Trophoblast cell (in vitro differentiated cells and primary cell): ENCODE data around the gene PTPRT.

Experiments used
- DNase-seq, 2 donors: peaks; one replicate each; pipeline ENCODE4 v3.0.0-alpha.2; 2016
- H2AFZ ChIP-seq: 2 replicates; pipeline ENCODE4 v1.6.1; 2013; ENCODE audit warnings: low read length, moderate library complexity, mild to moderate bottlenecking; ENCODE audit not compliant: insufficient read depth, poor library complexity
- H2AK5ac ChIP-seq: 2 replicates; pipeline ENCODE4 v1.6.1; 2013; ENCODE audit warnings: mild to moderate bottlenecking, low read length
- H2BK120ac ChIP-seq: 2 replicates; pipeline ENCODE4 v1.6.1; 2013; ENCODE audit warnings: low read length, mild to moderate bottlenecking, moderate library complexity; ENCODE audit not compliant: insufficient read depth, poor library complexity
- H2BK12ac ChIP-seq: 2 replicates; pipeline ENCODE4 v1.6.1; 2013; ENCODE audit warnings: mild to moderate bottlenecking, low read length, moderate library complexity
- H2BK5ac ChIP-seq: 2 replicates; pipeline ENCODE4 v1.6.1; 2013; ENCODE audit warnings: low read length, low read depth, moderate library complexity, mild to moderate bottlenecking; ENCODE audit not compliant: poor library complexity
- H3K14ac ChIP-seq: 2 replicates; pipeline ENCODE4 v1.6.1; 2013; ENCODE audit warnings: mild to moderate bottlenecking, low read length
- H3K18ac ChIP-seq: 2 replicates; pipeline ENCODE4 v1.6.1; 2013; ENCODE audit warnings: mild to moderate bottlenecking, low read length
- H3K23ac ChIP-seq: 2 replicates; pipeline ENCODE4 v1.6.1; 2013; ENCODE audit warnings: low read length
- H3K27ac ChIP-seq: 2 replicates; pipeline ENCODE4 v1.5.1; 2013; ENCODE audit warnings: low read depth, mild to moderate bottlenecking, inconsistent platforms, low read length, moderate library complexity
- H3K27me3 ChIP-seq: 2 replicates; pipeline ENCODE4 v1.6.1; 2013; ENCODE audit warnings: inconsistent platforms, mild to moderate bottlenecking, low read length, moderate library complexity; ENCODE audit not compliant: insufficient read depth
- H3K36me3 ChIP-seq, 2 experiments: 1 replicate in 1 of 2; 2 replicates in 1 of 2; pipeline ENCODE4 v1.6.1; 2013; ENCODE audit warnings: low read length in 2 of 2, mild to moderate bottlenecking in 2 of 2, moderate library complexity in 1 of 2; ENCODE audit not compliant: insufficient read depth in 2 of 2, control insufficient read depth in 1 of 2
- H3K4ac ChIP-seq: 2 replicates; pipeline ENCODE4 v1.6.1; 2013; ENCODE audit warnings: low read depth, mild to moderate bottlenecking, low read length, moderate library complexity
- H3K4me1 ChIP-seq, 2 experiments: 1 replicate in 1 of 2; 2 replicates in 1 of 2; pipeline ENCODE4 v1.6.1; 2013; ENCODE audit warnings: low read length in 2 of 2, mild to moderate bottlenecking in 2 of 2, moderate library complexity in 1 of 2; ENCODE audit not compliant: insufficient read depth in 2 of 2, control insufficient read depth in 1 of 2
- H3K4me2 ChIP-seq: 2 replicates; pipeline ENCODE4 v1.6.1; 2013; ENCODE audit warnings: inconsistent platforms, mild to moderate bottlenecking, low read length, moderate library complexity
- H3K4me3 ChIP-seq: 2 replicates; pipeline ENCODE4 v1.5.1; 2013; ENCODE audit warnings: mild to moderate bottlenecking, low read depth, low read length, inconsistent platforms
- H3K79me1 ChIP-seq: one replicate; pipeline ENCODE4 v1.6.1; 2013; ENCODE audit warnings: low read length
- H3K79me2 ChIP-seq: 2 replicates; pipeline ENCODE4 v1.6.1; 2013; ENCODE audit warnings: low read length, mild to moderate bottlenecking; ENCODE audit not compliant: control insufficient read depth, insufficient read depth, poor library complexity
- H3K9ac ChIP-seq: 2 replicates; pipeline ENCODE4 v1.6.1; 2013; ENCODE audit warnings: mild to moderate bottlenecking, low read length
- H3K9me3 ChIP-seq: 2 replicates; pipeline ENCODE4 v1.6.1; 2013; ENCODE audit warnings: low read depth, mild to moderate bottlenecking, control low read depth, inconsistent platforms, low read length; ENCODE audit not compliant: insufficient read depth
- H4K12ac ChIP-seq: 2 replicates; pipeline ENCODE4 v1.6.1; 2013; ENCODE audit warnings: low read depth, mild to moderate bottlenecking, low read length, moderate library complexity
- H4K8ac ChIP-seq: 2 replicates; pipeline ENCODE4 v1.6.1; 2013; ENCODE audit warnings: low read depth, mild to moderate bottlenecking, low read length, moderate library complexity
- H4K91ac ChIP-seq: one replicate; pipeline ENCODE4 v1.6.1; 2013; ENCODE audit warnings: low read depth, mild to moderate bottlenecking, low read length, moderate library complexity
- WGBS: extraction: QIAGEN DNeasy Blood & Tissue Kit; methylation state at CpG from one replicate; pipeline ENCODE4 v1.1.7; 2013; ENCODE audit warnings: missing lambda C conversion rate; ENCODE audit not compliant: insufficient read length, insufficient coverage; ENCODE audit errors: extremely low coverage; 5-methylcytosine and 5-hydroxymethylcytosine counted together

Gene PTPRT

GRCh38 chr20:42544926-42545325, 644.8 kb downstream of the PTPRT start:
- Histone ChIP-seq H2BK5ac (no peak overlapping the region), H3K27me3 (no peaks in the 10 kb centered on the region), H4K12ac (no peak overlapping the region), H2BK12ac (no peak overlapping the region), H3K4me2 (no peak overlapping the region), H3K79me2 (no peaks in the 10 kb centered on the region), H3K14ac (no peak overlapping the region), H3K23ac (no peak overlapping the region), H3K4me1 (no peaks in the 10 kb centered on the region), H4K91ac (no peak overlapping the region), H3K4ac (no peak overlapping the region), H3K9ac (no peak overlapping the region), H3K18ac (no peak overlapping the region), H3K79me1 (no peaks in the 10 kb centered on the region), H3K27ac (no peak overlapping the region), H3K9me3 (no peaks in the 10 kb centered on the region), H3K4me3 (no peak overlapping the region), H2BK120ac (no peak overlapping the region), H4K8ac (no peak overlapping the region), H2AFZ (no peak overlapping the region), H2AK5ac (no peak overlapping the region), H3K36me3 (no peaks in the 10 kb centered on the region)
- WGBS, result no CpG with 5 or more reads among the region's 5 CpGs
- DNase-seq, result no peak

- H3K4ac ChIP-seq, result no peak overlapping the region
- H3K79me1 ChIP-seq, result no peaks in the 10 kb centered on the region
- no peaks in the 10 kb centered on the region for H3K36me3 ChIP-seq
- no peak overlapping the region for H3K4me3 ChIP-seq
- H2BK5ac ChIP-seq, result no peak overlapping the region
- H3K27me3 ChIP-seq, result no peaks in the 10 kb centered on the region
- no peak overlapping the region for H2AFZ ChIP-seq
- H3K9ac ChIP-seq, result no peak overlapping the region
- H3K79me2 ChIP-seq, result no peaks in the 10 kb centered on the region
- no peak overlapping the region for H2AK5ac ChIP-seq
- no peak overlapping the region for H4K12ac ChIP-seq
- no peak overlapping the region for H3K23ac ChIP-seq
- H4K91ac ChIP-seq, result no peak overlapping the region
- no peak overlapping the region for H2BK120ac ChIP-seq
- no peaks in the 10 kb centered on the region for H3K9me3 ChIP-seq
- no CpG with 5 or more reads among the region's 9 CpGs for WGBS
- H3K18ac ChIP-seq, result no peak overlapping the region
- no peak for DNase-seq
- H4K8ac ChIP-seq, result no peak overlapping the region
- no peak overlapping the region for H2BK12ac ChIP-seq
- H3K27ac ChIP-seq, result no peak overlapping the region
- no peak overlapping the region for H3K14ac ChIP-seq
- no peaks in the 10 kb centered on the region for H3K4me1 ChIP-seq
- no peak overlapping the region for H3K4me2 ChIP-seq
Observed at GRCh38 chr20:42532831-42533230, 656.9 kb downstream of the PTPRT start.

- no peaks in the 10 kb centered on the region for H3K9me3 ChIP-seq
- H4K91ac ChIP-seq, result no peak overlapping the region
- no peaks in the 10 kb centered on the region for H3K36me3 ChIP-seq
- no peak overlapping the region for H3K18ac ChIP-seq
- H3K4me1 ChIP-seq, result no peaks in the 10 kb centered on the region
- H2AFZ ChIP-seq, result no peak overlapping the region
- H3K79me2 ChIP-seq, result no peaks in the 10 kb centered on the region
- no peak overlapping the region for H3K9ac ChIP-seq
- no peak overlapping the region for H2BK120ac ChIP-seq
- no peak overlapping the region for H3K4me3 ChIP-seq
- H3K23ac ChIP-seq, result no peak overlapping the region
- no peaks in the 10 kb centered on the region for H3K79me1 ChIP-seq
- H3K27me3 ChIP-seq, result no peaks in the 10 kb centered on the region
- no peak overlapping the region for H3K14ac ChIP-seq
- H3K4me2 ChIP-seq, result no peak overlapping the region
- H2BK12ac ChIP-seq, result no peak overlapping the region
- H3K27ac ChIP-seq, result no peak overlapping the region
- H2AK5ac ChIP-seq, result no peak overlapping the region
- no peak overlapping the region for H3K4ac ChIP-seq
- no peak overlapping the region for H4K12ac ChIP-seq
- WGBS, result no CpG with 5 or more reads among the region's 7 CpGs
- H2BK5ac ChIP-seq, result no peak overlapping the region
- DNase-seq, result no peak
- no peak overlapping the region for H4K8ac ChIP-seq
Observed at GRCh38 chr20:42531508-42531961, 658.2 kb downstream of the PTPRT start.

- H3K79me1 ChIP-seq, result no peaks in the 10 kb centered on the region
- H2BK12ac ChIP-seq, result no peak overlapping the region
- H2BK120ac ChIP-seq, result no peak overlapping the region
- no peak overlapping the region for H2BK5ac ChIP-seq
- no peak overlapping the region for H4K91ac ChIP-seq
- peak in 1 of 2 donors; percentile 51 for DNase-seq
- no peak overlapping the region for H3K9ac ChIP-seq
- H4K12ac ChIP-seq, result no peak overlapping the region
- H3K23ac ChIP-seq, result no peak overlapping the region
- no peaks in the 10 kb centered on the region for H3K27me3 ChIP-seq
- no peaks in the 10 kb centered on the region for H3K79me2 ChIP-seq
- no peak overlapping the region for H3K4ac ChIP-seq
- no peak overlapping the region for H4K8ac ChIP-seq
- H3K27ac ChIP-seq, result no peak overlapping the region
- WGBS, result no CpG with 5 or more reads among the region's 4 CpGs
- H3K14ac ChIP-seq, result no peak overlapping the region
- H3K36me3 ChIP-seq, result no peaks in the 10 kb centered on the region
- H3K4me1 ChIP-seq, result no peaks in the 10 kb centered on the region
- H2AK5ac ChIP-seq, result no peak overlapping the region
- no peaks in the 10 kb centered on the region for H3K9me3 ChIP-seq
- no peak overlapping the region for H3K4me2 ChIP-seq
- H3K4me3 ChIP-seq, result no peak overlapping the region
- H2AFZ ChIP-seq, result no peak overlapping the region
- no peak overlapping the region for H3K18ac ChIP-seq
Observed at GRCh38 chr20:42530855-42531448, 658.8 kb downstream of the PTPRT start.
